ENCODE results near the gene CFAP46. TPM values are rescaled to one million over a fixed set of nuclear protein-coding genes. Genes with fewer than 3 reads are reported as not detected.

CFAP46 gene
- total and polyA plus RNA-seq, 2 of the 8 experiments (the other 6 are each of a cell fraction or from before 2014, with no cell fraction given) = 2.6 to 4.8 TPM

DNA sequence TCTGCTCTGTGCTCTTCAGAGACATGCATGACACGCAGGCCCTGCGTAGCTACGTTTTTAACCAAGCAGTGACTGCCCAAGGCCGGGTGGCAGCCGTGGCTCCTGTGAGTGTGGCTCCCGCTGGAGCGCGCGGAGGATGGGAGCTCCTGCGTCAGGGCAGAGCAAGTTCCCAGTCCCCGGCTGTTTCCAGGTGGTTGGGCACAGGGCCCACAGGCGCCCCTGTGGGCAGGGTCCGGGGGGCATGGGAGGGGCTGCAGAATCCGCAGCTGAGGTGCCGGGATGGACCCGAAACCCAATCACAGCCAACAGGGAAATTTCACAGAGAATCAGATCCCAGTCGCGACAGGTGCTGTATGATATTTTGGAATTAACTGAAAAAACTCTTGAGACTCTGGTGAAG is 166.2 kb downstream of the CFAP46 start:
- no peak overlapping the region for H2BK120ac ChIP-seq (replicated peaks; ENCODE audit: low read depth, low read length)
- H3K4me1 ChIP-seq (replicated peaks in 1 of 4; ENCODE audit: control insufficient read depth in 3 of 4, insufficient read depth in 4 of 4, low read length in 3 of 4) = peaks cover 0 to 11% (median 6%) of the 10 kb centered on the region in 4 experiments; a peak in 6 of 7 replicates
- 85% methylated on average over 18 of the region's 18 CpGs; no CpG with 5 or more reads in 1 of the 2 experiments for WGBS, 2 experiments (ENCODE audit: extremely low coverage in 1 of 2, insufficient coverage in 1 of 2, insufficient read length in 1 of 2, insufficient replicate concordance in 2 of 2, low coverage in 1 of 2, low lambda C conversion rate in 2 of 2, missing lambda C conversion rate in 1 of 2)
- H3K27me3 ChIP-seq (replicated peaks in 1 of 4; ENCODE audit: control insufficient read depth in 3 of 4, extremely low read depth in 1 of 4, insufficient read depth in 3 of 4, low read length in 3 of 4) = peaks cover 0 to 2% (median under 1%) of the 10 kb centered on the region in 4 experiments; a peak in 3 of 7 replicates
- H4K5ac ChIP-seq (ENCODE audit: insufficient read length, low read depth, low read length) = no peak overlapping the region
- H3K23me2 ChIP-seq (ENCODE audit: low read depth, low read length) = no peaks in the 10 kb centered on the region
- H3K4me2 ChIP-seq (ENCODE audit: insufficient read depth in 1 of 2, low read depth in 2 of 2, low read length in 2 of 2) = no peak overlapping the region
- no peak overlapping the region for H2BK5ac ChIP-seq (ENCODE audit: low read depth, low read length)
- no peak overlapping the region for H4K8ac ChIP-seq (ENCODE audit: extremely low read depth, insufficient read depth, low read length)
- no peak overlapping the region for H2AFZ ChIP-seq (ENCODE audit: low read length)
- H2BK12ac ChIP-seq (ENCODE audit: low read depth, low read length) = 0 out of 2 replicates have a peak overlapping the region, but pooled peaks have one; percentile 50
- no peak overlapping the region for H2BK20ac ChIP-seq (ENCODE audit: low read length)
- FAIRE-seq (no peak), DNase-seq (ENCODE audit: low read depth in 1 of 2, low spot score in 2 of 2) (no peak)
- H4K91ac ChIP-seq (replicated peaks; ENCODE audit: insufficient read length, low read length) = no peak overlapping the region
- ChIA-PET CTCF (ENCODE audit: partially characterized antibody) (interaction anchor here (1.3 kb wide), 1 partner anchor 17 kb away, joined by 5 read pairs; no protein-coding TSS in a partner anchor), POLR2A (ENCODE audit: partially characterized antibody) (interaction anchor here (1.1 kb wide), 1 partner anchor 32 kb away, joined by 3 read pairs; no protein-coding TSS in a partner anchor)
- no peak overlapping the region for H3K23ac ChIP-seq (ENCODE audit: insufficient read length)
- H3K18ac ChIP-seq (ENCODE audit: extremely low read depth, low read length) = no peak overlapping the region
- H3K79me2 ChIP-seq (ENCODE audit: control insufficient read depth in 1 of 2, insufficient read depth in 2 of 2, low read length in 2 of 2) = no peaks in the 10 kb centered on the region
- no peaks in the 10 kb centered on the region for H3K36me3 ChIP-seq (ENCODE audit: control insufficient read depth in 2 of 4, insufficient read depth in 4 of 4, low read length in 3 of 4)
- H3K79me1 ChIP-seq (ENCODE audit: low read depth, low read length) = no peaks in the 10 kb centered on the region; the same call in 1 of the 2 replicates
- H3K9me3 ChIP-seq (ENCODE audit: insufficient read depth in 2 of 2, low read depth in 1 of 2, low read length in 1 of 2) = peaks cover 0 to 3% of the 10 kb centered on the region in 2 experiments; a peak in 1 of 4 replicates
- H2AK5ac ChIP-seq (ENCODE audit: low read depth, low read length) = no peak overlapping the region
- no peak overlapping the region for H3K9ac ChIP-seq (replicated peaks in 1 of 4; ENCODE audit: extremely low read depth in 1 of 4, low read depth in 3 of 4, low read length in 3 of 4)
- H3K4me3 ChIP-seq (ENCODE audit: extremely low read depth in 1 of 4, insufficient read depth in 2 of 4, low read depth in 3 of 4, low read length in 4 of 4) = no peak overlapping the region
- no peak overlapping the region for H3K27ac ChIP-seq (ENCODE audit: low read depth, low read length)
- H3K4ac ChIP-seq (replicated peaks; ENCODE audit: insufficient read length, low read depth, low read length) = no peak overlapping the region
- no peak overlapping the region for H2BK15ac ChIP-seq (ENCODE audit: low read length)
- H4K20me1 ChIP-seq (replicated peaks in 1 of 2; ENCODE audit: control insufficient read depth in 1 of 2, insufficient read depth in 2 of 2, low read length in 2 of 2) = peaks cover 0 to 3% of the 10 kb centered on the region in 2 experiments
- H3K14ac ChIP-seq (ENCODE audit: insufficient read length) = no peak overlapping the region
- no peak overlapping the region for H3K56ac ChIP-seq (replicated peaks; ENCODE audit: insufficient read length, low read depth, low read length)
- TF ChIP-seq NRF1 (IDR thresholded peaks at IDR 0.05; ENCODE audit: low read depth, low read length) = no peak
- no peak for TF ChIP-seq CBX8 (IDR thresholded peaks at IDR 0.05; ENCODE audit: borderline replicate concordance, low read depth, low read length)
- no peak for TF ChIP-seq GTF2F1 (IDR thresholded peaks at IDR 0.05; ENCODE audit: borderline replicate concordance, low read depth, low read length)
- TF ChIP-seq TBP (IDR thresholded peaks at IDR 0.05; ENCODE audit: low read depth, low read length) = no peak
- TF ChIP-seq, protein P1, sequence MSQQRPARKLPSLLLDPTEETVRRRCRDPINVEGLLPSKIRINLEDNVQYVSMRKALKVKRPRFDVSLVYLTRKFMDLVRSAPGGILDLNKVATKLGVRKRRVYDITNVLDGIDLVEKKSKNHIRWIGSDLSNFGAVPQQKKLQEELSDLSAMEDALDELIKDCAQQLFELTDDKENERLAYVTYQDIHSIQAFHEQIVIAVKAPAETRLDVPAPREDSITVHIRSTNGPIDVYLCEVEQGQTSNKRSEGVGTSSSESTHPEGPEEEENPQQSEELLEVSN (IDR thresholded peaks at IDR 0.05) = no peak
- no peak for TF ChIP-seq ZNF274 (IDR thresholded peaks at IDR 0.05; ENCODE audit: borderline replicate concordance, extremely low read depth, low read length)
- no peak for TF ChIP-seq NANOG (IDR thresholded peaks at IDR 0.05; ENCODE audit: insufficient read depth, low read depth, low read length, poor library complexity, severe bottlenecking)
- no peak for TF ChIP-seq PHF8 (conservative IDR thresholded peaks at IDR 0.05; ENCODE audit: low read depth, low read length)
- TF ChIP-seq POLR2A (IDR thresholded peaks at IDR 0.05; ENCODE audit: control extremely low read depth in 1 of 2, low read depth in 2 of 2, low read length in 2 of 2) = no peak
- TF ChIP-seq, protein P2, sequence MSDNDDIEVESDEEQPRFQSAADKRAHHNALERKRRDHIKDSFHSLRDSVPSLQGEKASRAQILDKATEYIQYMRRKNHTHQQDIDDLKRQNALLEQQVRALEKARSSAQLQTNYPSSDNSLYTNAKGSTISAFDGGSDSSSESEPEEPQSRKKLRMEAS (IDR thresholded peaks at IDR 0.05) = no peak
- no peak for TF ChIP-seq SIX5 (IDR thresholded peaks at IDR 0.05; ENCODE audit: low read depth, low read length)
- TF ChIP-seq RXRA (IDR thresholded peaks at IDR 0.05; ENCODE audit: insufficient read depth, low read depth, low read length) = no peak
- no peak for TF ChIP-seq BRCA1 (IDR thresholded peaks at IDR 0.05; ENCODE audit: low read depth, low read length)
- TF ChIP-seq TEAD4 (IDR thresholded peaks at IDR 0.05; ENCODE audit: low read depth, low read length) = no peak
